GM10847 (cell line): ENCODE data around the gene HNRNPM.

Source experiments
- POLR2A ChIP-seq: IDR thresholded peaks from 2 replicates; pipeline ENCODE4 v1.6.1; 2011; ENCODE audit not compliant: insufficient read length; ENCODE audit errors: extremely low read depth

HNRNPM gene

DNA sequence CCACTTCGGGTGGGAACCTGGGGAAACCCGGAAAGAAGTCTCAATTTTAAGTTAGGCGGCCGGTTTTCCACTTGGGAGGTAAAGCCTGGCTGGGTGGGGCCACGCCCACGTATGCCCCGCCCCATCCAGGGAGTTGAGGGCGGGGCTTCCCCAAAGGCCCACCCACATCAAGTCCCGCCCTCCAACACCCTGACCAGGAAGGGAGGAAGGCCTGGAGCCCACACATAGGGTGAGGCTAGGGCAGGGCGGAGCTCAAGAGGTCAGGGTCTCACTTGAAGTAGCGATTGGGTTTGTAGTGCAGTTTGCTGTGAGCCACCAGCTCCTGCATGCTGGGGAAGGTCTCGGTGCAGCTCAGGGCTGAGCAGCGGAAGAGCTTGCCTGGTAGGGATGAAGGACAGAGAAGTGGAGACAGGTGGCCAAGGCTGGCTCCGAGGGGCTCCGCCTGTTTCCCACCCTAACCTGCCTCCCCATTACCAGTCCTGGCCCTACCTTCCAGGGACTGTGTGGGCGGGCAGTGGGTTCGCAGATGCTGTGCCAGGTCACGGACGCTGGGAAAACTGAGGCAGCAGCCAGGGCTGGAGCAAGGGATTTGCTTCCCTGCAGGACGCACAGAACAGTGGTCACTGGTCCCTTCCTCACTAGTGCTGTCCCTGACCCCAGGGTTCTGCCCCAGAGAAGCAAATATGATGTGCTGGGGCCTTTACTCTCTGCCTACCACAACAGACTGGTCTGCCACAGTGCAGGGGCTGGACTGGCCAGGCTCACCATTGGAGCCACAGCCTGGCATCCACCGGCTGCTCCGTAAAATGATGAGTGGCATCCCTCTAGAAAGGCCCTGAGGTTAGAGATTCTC lies 67.6 kb downstream of the HNRNPM start:
- TF ChIP-seq POLR2A: no peak

DNA sequence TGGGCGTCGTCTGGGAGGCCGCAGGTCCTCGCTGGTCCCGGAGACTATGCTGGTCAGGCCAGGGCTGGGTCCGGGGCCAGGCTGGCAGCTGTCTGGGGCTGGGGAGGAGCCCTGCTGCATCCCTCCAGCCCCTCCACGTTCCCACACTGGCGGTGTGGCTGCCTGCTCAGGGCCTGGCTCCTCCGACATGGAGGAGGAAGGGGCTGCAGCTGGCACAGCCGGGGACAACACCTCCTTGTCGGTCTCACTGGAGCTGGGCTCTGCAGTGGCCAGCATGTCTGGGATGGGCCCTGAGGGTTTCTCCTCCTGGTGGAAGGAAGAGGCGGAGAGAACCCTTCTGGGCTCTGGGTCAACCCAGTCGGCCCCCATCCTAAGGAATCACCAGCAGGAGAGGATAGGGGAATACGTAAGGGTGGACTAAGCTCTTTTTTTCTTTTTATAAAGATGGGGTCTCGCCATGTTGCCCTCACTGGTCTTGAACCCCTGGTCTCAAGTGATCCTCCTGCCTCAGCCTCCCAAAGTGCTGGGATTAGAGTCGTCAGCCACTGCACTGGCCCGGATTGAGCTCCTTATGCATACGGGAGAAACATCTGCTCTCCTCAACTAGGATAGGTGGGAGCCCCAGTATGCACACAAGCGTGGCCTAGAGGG lies 68.4 kb downstream of the HNRNPM start:
- no peak for TF ChIP-seq POLR2A

DNA sequence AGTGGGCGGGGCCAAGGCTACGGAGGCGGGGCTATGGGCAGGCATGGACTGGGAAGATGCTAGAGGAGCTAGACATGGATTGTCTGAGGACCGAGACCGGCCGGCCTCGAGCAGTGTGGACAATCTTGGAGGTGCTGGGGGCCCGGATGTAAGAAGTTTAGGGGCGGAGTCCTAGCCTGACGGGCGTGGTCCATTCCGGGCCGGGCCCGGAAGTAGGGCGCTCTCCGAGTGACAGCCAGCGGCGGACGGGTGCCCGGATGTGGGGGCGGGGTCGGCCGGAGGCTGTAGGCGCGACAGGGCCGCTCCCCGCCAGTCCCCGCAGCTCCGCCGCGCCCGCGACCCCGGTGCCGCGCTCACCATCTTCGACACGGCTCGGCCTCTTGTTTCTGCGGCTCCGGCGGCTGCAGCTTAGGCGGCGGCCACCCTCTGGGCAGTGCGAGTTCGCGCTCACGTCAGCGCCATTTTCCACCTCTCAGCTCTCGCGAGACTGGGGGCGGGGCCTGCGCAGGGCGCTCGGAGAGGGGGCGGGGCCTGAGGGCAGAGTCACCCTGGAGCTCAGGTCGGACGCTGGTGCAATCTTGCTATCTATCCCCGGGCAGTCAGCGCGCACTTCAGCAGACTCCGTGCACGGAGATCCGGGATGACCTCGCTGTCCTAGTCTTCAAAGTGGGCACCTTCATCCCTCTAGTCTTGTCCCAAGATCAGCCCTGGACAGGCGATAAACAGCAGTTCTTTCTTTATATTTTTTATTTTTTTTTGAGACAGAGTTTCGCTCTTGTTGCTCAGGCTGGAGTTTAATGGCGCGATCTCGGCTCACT lies 69.1 kb downstream of the HNRNPM start, which contains the start of gene ZNF414:
ZNF414 (minus strand) TSS at position 481 of the 818 bp plus-strand sequence; CDS start at position 360, 121 bp downstream.
- TF ChIP-seq POLR2A: peak; percentile 84

DNA sequence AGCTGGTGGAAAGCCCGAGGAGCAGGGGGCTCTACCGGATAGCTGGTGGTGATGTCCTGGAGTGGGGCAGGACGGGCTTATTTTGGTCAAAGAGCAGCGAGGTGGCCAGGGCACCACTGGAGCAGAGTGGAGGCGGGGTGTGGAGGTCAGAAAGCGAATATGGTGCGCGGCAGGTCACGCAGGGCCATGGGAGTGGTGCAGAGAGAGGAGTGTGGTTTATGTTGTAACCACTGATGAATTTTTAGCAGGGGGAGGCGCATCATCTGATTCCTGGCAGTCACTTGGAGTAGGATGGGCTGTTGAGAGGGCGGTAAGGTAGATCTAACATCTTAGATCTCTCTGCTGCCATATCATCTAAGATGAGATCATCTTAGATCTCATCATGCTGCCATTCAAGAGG lies 70.5 kb downstream of the HNRNPM start:
- no peak for TF ChIP-seq POLR2A

DNA sequence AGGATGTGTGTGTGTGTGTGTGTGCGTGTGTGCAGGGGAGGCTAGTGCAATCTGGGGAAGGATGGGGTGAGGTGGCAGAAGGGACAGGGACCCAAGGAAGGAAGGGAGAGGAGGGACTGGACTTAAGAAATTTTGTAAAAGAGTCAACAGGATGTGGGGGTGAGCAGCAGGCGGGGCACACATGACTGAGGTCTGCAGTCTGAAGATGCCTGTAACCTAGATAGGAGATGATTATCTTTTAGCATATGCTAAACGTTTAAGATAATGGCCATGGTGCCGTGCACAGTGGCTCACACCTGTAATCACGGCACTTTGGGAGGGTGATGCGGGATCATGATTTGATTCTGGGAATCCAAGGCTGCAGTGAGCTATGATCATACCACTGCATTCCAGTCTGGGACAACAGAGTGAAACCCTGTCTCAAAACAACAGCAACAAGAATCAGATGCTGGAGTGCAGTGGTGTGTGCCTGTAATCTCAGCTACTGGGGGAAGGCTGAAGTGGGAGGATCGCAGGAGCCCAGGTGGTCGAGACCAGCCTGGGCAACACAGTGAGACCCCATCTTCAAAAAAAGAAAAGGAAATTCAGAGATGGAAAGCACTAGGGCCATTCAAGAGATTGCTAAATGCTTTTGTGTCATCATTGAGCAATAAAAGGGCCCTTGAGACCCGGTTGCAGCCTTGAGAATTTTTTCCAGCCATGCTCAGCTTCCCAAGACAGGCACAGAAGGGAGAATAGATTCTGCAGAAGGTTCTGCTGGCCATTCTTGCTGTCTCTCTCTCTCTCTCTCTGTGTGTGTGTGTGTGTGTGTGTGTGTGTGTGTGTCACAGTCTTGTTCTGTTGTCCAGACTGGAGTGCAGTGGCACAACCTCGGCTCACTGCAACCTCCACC lies 73.0 kb downstream of the HNRNPM start:
- TF ChIP-seq POLR2A: no peak

DNA sequence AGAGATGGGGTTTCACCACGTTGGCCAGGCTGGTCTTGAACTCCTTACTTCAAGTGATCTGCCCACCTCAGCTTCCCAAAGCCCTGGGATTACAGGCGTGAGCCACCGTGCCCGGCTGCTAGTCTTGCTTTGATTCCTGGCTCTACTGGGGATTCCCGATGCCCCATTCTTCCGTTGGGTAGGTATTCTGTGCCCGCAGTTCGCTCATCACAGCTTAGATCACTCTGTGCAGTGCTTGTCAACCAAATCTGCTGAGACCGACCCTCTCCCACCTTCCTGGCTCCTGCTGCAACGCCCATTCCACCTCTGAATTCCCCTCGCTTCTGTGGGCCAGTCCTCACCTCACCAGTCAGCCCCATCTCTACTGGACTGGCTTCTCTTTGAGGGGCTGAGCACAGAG lies 73.8 kb downstream of the HNRNPM start:
- no peak for TF ChIP-seq POLR2A

DNA sequence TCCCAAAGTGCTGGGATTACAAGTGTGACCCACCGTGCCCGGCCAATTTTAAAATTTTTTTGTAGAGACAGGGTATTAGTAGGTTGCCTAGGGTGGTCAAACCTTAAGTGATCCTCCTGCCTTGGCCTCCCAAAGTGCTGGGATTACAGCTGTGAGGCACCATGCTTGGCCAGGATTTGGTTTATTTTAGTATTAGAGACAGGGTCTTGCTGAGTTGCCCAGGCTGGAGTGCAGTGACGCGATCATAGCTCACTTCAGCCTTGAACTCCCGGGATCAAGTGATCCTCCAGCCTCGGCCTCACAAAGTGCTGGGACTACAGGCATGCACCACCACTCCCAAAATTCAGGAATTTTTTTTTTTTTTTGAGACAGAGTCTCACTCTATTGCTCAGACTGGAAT lies 74.6 kb downstream of the HNRNPM start:
- no peak for TF ChIP-seq POLR2A

DNA sequence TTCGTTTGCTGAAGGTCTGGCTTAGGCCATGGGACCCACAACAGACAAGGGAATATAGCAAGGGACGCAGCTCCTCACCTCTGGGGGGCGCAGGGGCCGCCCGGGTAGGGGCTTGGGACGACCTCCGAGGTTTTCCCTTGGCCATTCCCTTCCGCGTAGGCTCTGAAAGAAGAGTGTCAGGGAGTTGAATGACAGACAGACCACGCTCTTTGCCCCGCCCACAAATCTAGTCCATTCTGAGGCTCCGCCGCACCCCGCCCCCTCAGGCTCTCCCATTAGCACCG lies 80.6 kb downstream of the HNRNPM start:
- no peak for TF ChIP-seq POLR2A

DNA sequence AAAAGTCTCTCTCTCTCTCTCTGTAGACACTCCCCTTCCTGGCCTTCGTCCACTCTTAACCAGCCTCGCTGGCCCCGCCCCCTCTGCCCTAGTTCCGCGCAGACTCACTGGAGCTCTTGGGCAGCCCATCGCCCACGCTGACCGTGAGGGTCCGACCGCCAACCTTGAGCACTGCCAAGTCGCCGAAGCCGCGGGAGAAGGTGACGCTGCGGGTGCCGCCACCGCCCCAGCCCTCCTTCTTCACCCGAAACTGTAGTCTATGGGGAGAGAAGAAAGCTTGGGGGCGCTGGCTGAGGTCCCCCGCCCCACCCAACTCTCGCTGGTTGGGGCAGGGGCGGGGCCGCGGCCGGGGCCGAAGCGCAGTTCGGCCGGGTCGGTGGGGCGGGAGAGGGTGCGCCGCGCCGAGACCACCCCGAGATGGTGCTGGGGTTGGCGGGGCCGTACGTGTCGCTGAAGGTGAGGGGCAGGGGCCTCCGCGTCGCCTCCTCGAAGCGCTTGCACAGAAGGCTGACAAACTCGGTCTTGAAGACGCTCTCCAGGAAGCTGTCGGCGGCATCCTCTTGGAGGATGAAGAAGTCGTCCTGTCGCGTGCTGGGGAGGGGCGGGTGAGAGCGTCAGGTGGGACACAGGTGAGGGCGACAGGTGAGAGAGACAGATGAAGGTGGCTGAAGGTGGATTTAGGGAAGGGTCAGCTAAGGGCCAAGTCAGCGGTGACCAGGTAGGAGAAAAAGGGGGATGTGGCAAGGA lies 81.7 kb downstream of the HNRNPM start:
- no peak for TF ChIP-seq POLR2A

DNA sequence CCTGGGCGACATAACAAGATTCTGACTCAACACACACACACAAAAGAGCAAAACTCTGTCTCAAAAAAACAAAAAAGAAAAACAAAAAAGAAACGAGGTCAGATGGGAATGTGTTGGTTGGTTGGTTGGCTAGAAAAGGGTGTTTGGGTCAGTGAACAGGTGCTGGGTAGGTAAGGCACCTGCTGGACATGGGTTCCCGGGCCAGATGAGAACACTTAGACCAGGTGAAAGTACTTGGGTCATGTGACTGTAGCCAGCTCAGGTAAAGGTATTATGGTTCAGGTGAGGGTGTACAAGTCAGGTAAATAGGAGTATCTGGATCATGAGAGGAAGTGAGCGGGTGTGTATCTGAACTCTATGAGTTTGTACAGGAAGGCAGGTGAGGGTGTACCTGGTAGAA lies 83.7 kb downstream of the HNRNPM start:
- TF ChIP-seq POLR2A: no peak

DNA sequence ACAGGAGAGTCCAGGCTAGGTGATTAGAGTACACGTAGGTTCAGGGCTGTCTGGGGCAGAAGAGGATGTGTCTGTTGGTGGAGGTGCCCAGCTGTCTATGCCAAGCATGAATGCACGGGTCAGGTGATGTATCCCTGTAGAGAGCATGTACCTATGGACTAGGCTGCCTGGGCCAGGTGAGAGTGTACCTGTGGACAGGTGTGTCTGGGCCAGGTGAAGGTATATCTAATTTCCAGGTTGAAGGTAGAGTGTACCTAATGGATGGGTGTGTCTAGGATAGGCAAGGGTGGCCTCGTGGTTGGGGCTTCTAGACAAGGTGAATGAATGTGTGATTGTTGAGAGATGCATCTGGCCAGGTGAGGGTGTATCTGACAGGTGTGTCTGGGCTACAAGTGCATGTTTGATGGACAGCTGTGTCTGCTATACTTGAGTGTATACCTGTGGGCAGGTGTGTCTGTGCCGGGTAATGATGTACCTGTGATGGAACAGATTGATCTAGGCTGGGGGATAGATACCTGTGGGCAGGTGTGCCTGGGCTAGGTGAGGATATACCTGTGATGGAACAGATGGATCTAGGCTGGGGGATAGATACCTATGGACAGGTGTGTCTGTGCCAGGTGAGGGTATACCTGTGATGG lies 84.7 kb downstream of the HNRNPM start:
- TF ChIP-seq POLR2A: no peak

DNA sequence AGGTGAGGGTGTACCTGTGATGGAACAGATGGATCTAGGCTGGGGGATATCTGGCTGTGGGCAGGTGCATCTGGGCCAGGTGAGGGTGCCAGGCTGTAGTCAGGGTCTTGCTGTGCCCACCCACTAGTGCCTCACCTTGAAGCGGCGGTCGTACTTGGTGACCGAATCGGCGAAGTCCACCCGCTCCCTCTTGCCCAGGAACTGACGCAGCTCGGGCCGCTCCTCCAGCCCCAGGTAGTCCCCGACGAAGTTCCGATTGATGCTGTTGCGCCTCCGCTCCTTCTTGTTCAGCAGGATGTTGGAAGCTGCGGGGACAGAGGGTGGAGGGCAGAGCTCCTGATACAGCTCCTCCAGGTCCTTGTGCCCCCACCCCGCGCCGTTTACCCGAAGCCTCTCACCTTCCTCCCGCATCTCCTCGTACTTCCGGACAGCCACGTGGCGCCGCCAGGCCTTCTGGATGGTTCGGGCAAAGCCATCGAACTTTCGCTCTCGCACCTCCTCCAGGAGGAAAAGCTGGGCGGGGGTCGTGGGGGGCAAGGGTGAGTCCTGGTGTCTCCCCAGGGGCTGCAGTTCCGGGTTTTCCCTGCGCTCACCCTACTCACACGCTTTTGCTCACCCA lies 85.4 kb downstream of the HNRNPM start:
- TF ChIP-seq POLR2A: no peak

DNA sequence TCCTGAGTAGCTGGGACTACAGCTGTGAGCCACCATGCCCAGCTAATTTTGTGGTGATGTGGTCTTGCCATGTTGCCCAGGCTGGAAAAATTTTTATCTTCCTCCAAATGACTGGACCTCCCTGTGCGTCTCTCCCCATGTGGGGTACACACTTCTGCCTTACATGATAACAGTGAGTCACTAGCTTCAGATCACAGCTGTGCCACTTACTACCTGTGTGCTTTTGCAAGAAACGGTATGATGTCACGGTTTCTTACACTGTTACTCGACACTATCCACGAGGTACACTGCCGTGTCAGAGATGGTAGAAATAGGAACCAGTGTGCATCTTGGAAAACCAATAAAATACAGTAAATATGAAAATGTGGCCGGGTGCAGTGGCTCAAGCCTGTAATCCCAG lies 86.7 kb downstream of the HNRNPM start:
- no peak for TF ChIP-seq POLR2A

DNA sequence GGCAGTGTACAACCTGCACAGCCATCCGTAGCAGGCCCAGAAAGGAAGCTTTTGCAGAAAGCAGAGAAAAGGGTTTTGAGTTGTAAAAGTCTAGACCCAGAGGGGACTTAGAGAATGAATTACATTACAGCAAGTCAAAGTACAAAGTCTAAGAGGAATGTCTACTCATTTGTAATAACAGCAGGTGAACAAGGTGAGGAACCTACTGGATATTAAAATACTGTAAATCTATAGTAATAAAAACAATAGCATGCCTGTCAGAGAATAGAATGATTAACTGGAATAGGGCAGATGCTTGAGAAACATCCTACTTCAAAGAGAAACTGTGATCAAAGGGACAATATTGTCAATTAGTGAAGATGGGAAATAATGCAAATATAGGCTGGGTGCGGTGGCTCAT lies 87.5 kb downstream of the HNRNPM start:
- no peak for TF ChIP-seq POLR2A

DNA sequence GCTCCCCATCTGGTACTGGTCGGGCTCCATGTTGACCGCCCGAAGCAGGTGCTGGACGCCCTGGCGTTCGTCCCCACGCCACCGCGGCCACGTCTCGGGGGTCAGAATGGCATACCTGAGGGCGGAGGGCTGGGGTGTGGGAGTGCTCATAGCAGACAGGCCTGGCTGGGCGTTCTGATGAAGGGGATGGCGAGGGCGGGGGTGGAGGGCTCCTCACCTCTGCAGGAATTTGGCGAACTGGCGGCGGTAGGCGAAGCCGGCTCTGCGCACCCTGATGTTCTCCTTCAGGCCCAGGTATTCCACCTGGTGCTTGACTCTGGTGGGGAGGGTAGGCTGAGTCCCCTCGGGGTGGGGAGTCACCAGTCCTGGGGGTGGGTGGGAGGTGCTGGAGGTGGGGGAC lies 91.5 kb downstream of the HNRNPM start:
- TF ChIP-seq POLR2A: no peak
